BJ (cell line): Measurements from ENCODE around the gene CDKN2B-AS1. TPM values are rescaled to one million over a fixed set of nuclear protein-coding genes. Genes with fewer than 3 reads are reported as not detected.

Experiments used
- CTCF ChIA-PET: fragments of 350-600 bp; formaldehyde crosslinking; extraction: SDS; loops from one replicate; lab custom pipeline; 2021; ENCODE audit warnings: antibody characterized with exemption, inconsistent platforms; lab: Yijun Ruan, JAX
- POLR2A ChIA-PET: fragments of 300-600 bp; sonication (Branson Sonifier 250); formaldehyde crosslinking; extraction: SDS; loops from one replicate; lab custom pipeline; 2021; ENCODE audit warnings: antibody characterized with exemption; lab: Charles Lee
- DNase-seq: peaks from one replicate; pipeline ENCODE4 v3.0.0-alpha.2; 2011; ENCODE audit warnings: low read depth
- H3K27me3 ChIP-seq: 2 replicates; pipeline ENCODE4 v1.6.0; 2011; ENCODE audit warnings: low read length; ENCODE audit not compliant: control insufficient read depth, insufficient read depth
- H3K36me3 ChIP-seq: 2 replicates; pipeline ENCODE4 v1.5.1; 2011; ENCODE audit warnings: low read length; ENCODE audit not compliant: control insufficient read depth, insufficient read depth
- H3K4me3 ChIP-seq: 2 replicates; pipeline ENCODE4 v1.5.1; 2011; ENCODE audit warnings: low read depth, mild to moderate bottlenecking, control low read depth, low read length
- CTCF ChIP-seq: IDR thresholded peaks from 2 replicates; pipeline ENCODE4 v1.5.1; 2011; ENCODE audit warnings: low read depth, mild to moderate bottlenecking, control low read depth, inconsistent platforms, low read length, moderate library complexity; ENCODE audit not compliant: insufficient read depth
- polyA plus RNA-seq: library from polyadenylated mRNA; depleted of rRNA; stranded (reverse); fragments of >200 nt; gene quantifications from 2 replicates; pipeline ENCODE4 v1.2.3, GENCODE V29; 2011

The CDKN2B-AS1 gene
- polyA plus RNA-seq, 1 experiment = 0.59 TPM

- POLR2A ChIA-PET = no interaction called here
- no peak for TF ChIP-seq CTCF
- DNase-seq = no peak
- no peak overlapping the region for H3K4me3 ChIP-seq
- no peaks in the 10 kb centered on the region for H3K36me3 ChIP-seq
- H3K27me3 ChIP-seq = no peaks in the 10 kb centered on the region
- CTCF ChIA-PET = interaction anchor here (0.6 kb wide), 1 partner anchor 74 kb away, joined by 4 read pairs; no protein-coding TSS in a partner anchor
These were observed 78.8 kb downstream of the CDKN2B-AS1 start for GRCh38 chr9:22073349-22073748.

GRCh38 chr9:22078081-22078480, 83.5 kb downstream of the CDKN2B-AS1 start:
- Histone ChIP-seq H3K36me3 (no peaks in the 10 kb centered on the region), H3K4me3 (no peak overlapping the region), H3K27me3 (no peaks in the 10 kb centered on the region)
- TF ChIP-seq CTCF = no peak
- DNase-seq = no peak
- CTCF ChIA-PET = interaction anchor here (2.1 kb wide), 1 partner anchor 12 kb away, joined by 7 read pairs; no protein-coding TSS in a partner anchor
- POLR2A ChIA-PET = no interaction called here

GRCh38 chr9:22079873-22080341, 85.3 kb downstream of the CDKN2B-AS1 start:
- no peak for TF ChIP-seq CTCF
- ChIA-PET CTCF (interaction anchor here (1.5 to 2.3 kb wide), 2 partner anchors 11 to 71 kb away, joined by 3 to 5 read pairs; partner anchors contain the start of gene CDKN2B), POLR2A (no interaction called here)
- no peak overlapping the region for H3K4me3 ChIP-seq
- no peak for DNase-seq
- no peaks in the 10 kb centered on the region for H3K36me3 ChIP-seq
- no peaks in the 10 kb centered on the region for H3K27me3 ChIP-seq

- H3K36me3 ChIP-seq = no peaks in the 10 kb centered on the region
- POLR2A ChIA-PET = interaction anchor here (0.6 kb wide), 1 partner anchor 19 kb away, joined by 4 read pairs; no protein-coding TSS in a partner anchor
- no peak for TF ChIP-seq CTCF
- CTCF ChIA-PET = interaction anchor here (1.0 to 1.5 kb wide), 3 partner anchors 35 to 78 kb away, joined by 3 to 9 read pairs (median 4); partner anchors contain the start of gene CDKN2B
- H3K27me3 ChIP-seq = no peaks in the 10 kb centered on the region
- peak; percentile 79 for DNase-seq
- no peak overlapping the region for H3K4me3 ChIP-seq
These were observed 89.9 kb downstream of the CDKN2B-AS1 start for GRCh38 chr9:22084336-22085035.

- no peak for TF ChIP-seq CTCF
- DNase-seq = no peak
- Histone ChIP-seq H3K4me3 (no peak overlapping the region), H3K36me3 (no peaks in the 10 kb centered on the region), H3K27me3 (no peaks in the 10 kb centered on the region)
- ChIA-PET CTCF (no interaction called here), POLR2A (no interaction called here)
These were observed 93.6 kb downstream of the CDKN2B-AS1 start for GRCh38 chr9:22088053-22088716.
